DND-41 (cell line): ENCODE data around the gene CLNK.

Experiments used
- ATAC-seq: fragments of 200-7000 bp; cut with Tn5 transposase; 3 replicates; pipeline ENCODE4 v1.9.1; 2021; ENCODE audit warnings: low read depth; ENCODE audit not compliant: insufficient read depth
- DNase-seq: peaks from one replicate; pipeline ENCODE4 v3.0.0-alpha.2; 2020
- H2AFZ ChIP-seq: 2 replicates; pipeline ENCODE4 v1.6.0; 2012; ENCODE audit warnings: low read depth, low read length
- H3K27ac ChIP-seq: 2 replicates; pipeline ENCODE4 v1.5.1; 2012; ENCODE audit warnings: low read length, inconsistent platforms
- H3K27me3 ChIP-seq: fragments of 200-600 bp; sonication (generic); 2 replicates; pipeline ENCODE4 v1.6.0; 2012; ENCODE audit warnings: low read length, mild to moderate bottlenecking, inconsistent platforms; ENCODE audit not compliant: insufficient read depth, poor library complexity
- H3K36me3 ChIP-seq: 2 replicates; pipeline ENCODE4 v1.5.1; 2012; ENCODE audit warnings: low read length, inconsistent platforms; ENCODE audit not compliant: insufficient read depth
- H3K4me1 ChIP-seq: 2 replicates; pipeline ENCODE4 v1.5.1; 2012; ENCODE audit warnings: mild to moderate bottlenecking, low read length; ENCODE audit not compliant: insufficient read depth
- H3K4me2 ChIP-seq: 2 replicates; pipeline ENCODE4 v1.6.0; 2012; ENCODE audit warnings: mild to moderate bottlenecking, moderate library complexity, low read length, inconsistent platforms; ENCODE audit not compliant: insufficient read depth
- H3K4me3 ChIP-seq, 2 experiments: fragments of 200-600 bp in 1 of 2; shearing (Covaris generic) in 1 of 2; 2 replicates each; pipeline ENCODE4 v1.5.1; 2012 to 2016; ENCODE audit warnings: inconsistent platforms in 2 of 2, low read length in 2 of 2, mild to moderate bottlenecking in 2 of 2, low read depth in 1 of 2, moderate library complexity in 1 of 2
- H3K79me2 ChIP-seq: 2 replicates; pipeline ENCODE4 v1.6.0; 2012; ENCODE audit warnings: low read length, inconsistent platforms; ENCODE audit not compliant: insufficient read depth
- H3K9ac ChIP-seq: 2 replicates; pipeline ENCODE4 v1.6.0; 2012; ENCODE audit warnings: low read depth, mild to moderate bottlenecking, inconsistent platforms, low read length, moderate library complexity
- H3K9me3 ChIP-seq: 2 replicates; pipeline ENCODE4 v1.5.1; 2012; ENCODE audit warnings: low read length, moderate library complexity, mild to moderate bottlenecking, inconsistent platforms; ENCODE audit not compliant: insufficient read depth, severe bottlenecking
- H4K20me1 ChIP-seq: 2 replicates; pipeline ENCODE4 v1.6.0; 2012; ENCODE audit warnings: low read length; ENCODE audit not compliant: insufficient read depth
- CTCF ChIP-seq: IDR thresholded peaks from 2 replicates; pipeline ENCODE4 v1.5.1; 2012; ENCODE audit warnings: borderline replicate concordance, low read length, moderate library complexity, mild to moderate bottlenecking; ENCODE audit not compliant: poor library complexity, severe bottlenecking; ENCODE audit errors: extremely low read depth
- EZH2 ChIP-seq: IDR thresholded peaks from 3 replicates; pipeline ENCODE4 v1.6.1; 2012; ENCODE audit warnings: borderline replicate concordance, low read depth, mild to moderate bottlenecking, moderate library complexity, low read length, inconsistent platforms; ENCODE audit not compliant: severe bottlenecking

Gene CLNK

GRCh38 chr4:10677796-10678497 is 6.6 kb downstream of the CLNK start:
- DNase-seq: no peak
- H3K9me3 ChIP-seq: no peaks in the 10 kb centered on the region
- no peak overlapping the region for H3K27ac ChIP-seq

GRCh38 chr4:10673817-10674369 is 10.7 kb downstream of the CLNK start:
- H3K4me2 ChIP-seq: no peak overlapping the region
- no peak overlapping the region for H3K9ac ChIP-seq

More at GRCh38 chr4:10677796-10678497, 6.6 kb downstream of the CLNK start:
- no peaks in the 10 kb centered on the region for H3K27me3 ChIP-seq
- TF ChIP-seq CTCF (no peak), EZH2 (no peak)
- no peak for ATAC-seq
- no peaks in the 10 kb centered on the region for H3K36me3 ChIP-seq
- H4K20me1 ChIP-seq: no peaks in the 10 kb centered on the region
- no peaks in the 10 kb centered on the region for H3K79me2 ChIP-seq
- H3K9ac ChIP-seq: no peak overlapping the region
- H2AFZ ChIP-seq: no peak overlapping the region
- H3K4me2 ChIP-seq: no peak overlapping the region
- no peaks in the 10 kb centered on the region for H3K4me1 ChIP-seq
- H3K4me3 ChIP-seq: no peak overlapping the region

GRCh38 chr4:10672379-10672778 is 12.2 kb downstream of the CLNK start:
- H3K27ac ChIP-seq: no peak overlapping the region
- H3K4me2 ChIP-seq: no peak overlapping the region
- no peaks in the 10 kb centered on the region for H3K9me3 ChIP-seq
- no peak for ATAC-seq
- TF ChIP-seq EZH2 (no peak), CTCF (no peak)
- H3K79me2 ChIP-seq: no peaks in the 10 kb centered on the region
- no peaks in the 10 kb centered on the region for H3K36me3 ChIP-seq
- no peak for DNase-seq
- no peak overlapping the region for H3K9ac ChIP-seq
- no peaks in the 10 kb centered on the region for H4K20me1 ChIP-seq
- peaks cover 6% of the 10 kb centered on the region; the same call in 1 of the 2 replicates for H3K4me1 ChIP-seq
- no peak overlapping the region for H2AFZ ChIP-seq
- no peak overlapping the region for H3K4me3 ChIP-seq
- H3K27me3 ChIP-seq: no peaks in the 10 kb centered on the region

More at GRCh38 chr4:10673817-10674369, 10.7 kb downstream of the CLNK start:
- ATAC-seq: no peak
- no peaks in the 10 kb centered on the region for H3K36me3 ChIP-seq
- H3K4me3 ChIP-seq: no peak overlapping the region
- peaks cover 6% of the 10 kb centered on the region; the same call in 1 of the 2 replicates for H3K4me1 ChIP-seq
- no peaks in the 10 kb centered on the region for H4K20me1 ChIP-seq
- H2AFZ ChIP-seq: no peak overlapping the region
- no peaks in the 10 kb centered on the region for H3K79me2 ChIP-seq
- no peak overlapping the region for H3K27ac ChIP-seq
- DNase-seq: no peak
- no peaks in the 10 kb centered on the region for H3K27me3 ChIP-seq
- TF ChIP-seq EZH2 (no peak), CTCF (no peak)
- no peaks in the 10 kb centered on the region for H3K9me3 ChIP-seq
